Measurements from ENCODE around the gene BMP2. TPM values are rescaled to one million over a fixed set of nuclear protein-coding genes. Genes with fewer than 3 reads are reported as not detected.
A peak's percentile ranks its signal among the peaks of the same experiment; 100 is the strongest.

Gene BMP2
- total and polyA plus RNA-seq, 2 donors from 2014 or later: 3.3 to 8.7 TPM

- no peaks in the 10 kb centered on the region for H3K36me3 ChIP-seq (ENCODE audit: control insufficient read depth in 2 of 3, insufficient read depth in 3 of 3, low read length in 3 of 3)
- no peak overlapping the region for H3K4me3 ChIP-seq (ENCODE audit: low read length in 3 of 3)
- H3K27me3 ChIP-seq (ENCODE audit: control insufficient read depth, insufficient read depth, low read length): no peaks in the 10 kb centered on the region
- no peak overlapping the region for H3K9ac ChIP-seq (ENCODE audit: low read length in 3 of 3)
- TF ChIP-seq, protein P1, sequence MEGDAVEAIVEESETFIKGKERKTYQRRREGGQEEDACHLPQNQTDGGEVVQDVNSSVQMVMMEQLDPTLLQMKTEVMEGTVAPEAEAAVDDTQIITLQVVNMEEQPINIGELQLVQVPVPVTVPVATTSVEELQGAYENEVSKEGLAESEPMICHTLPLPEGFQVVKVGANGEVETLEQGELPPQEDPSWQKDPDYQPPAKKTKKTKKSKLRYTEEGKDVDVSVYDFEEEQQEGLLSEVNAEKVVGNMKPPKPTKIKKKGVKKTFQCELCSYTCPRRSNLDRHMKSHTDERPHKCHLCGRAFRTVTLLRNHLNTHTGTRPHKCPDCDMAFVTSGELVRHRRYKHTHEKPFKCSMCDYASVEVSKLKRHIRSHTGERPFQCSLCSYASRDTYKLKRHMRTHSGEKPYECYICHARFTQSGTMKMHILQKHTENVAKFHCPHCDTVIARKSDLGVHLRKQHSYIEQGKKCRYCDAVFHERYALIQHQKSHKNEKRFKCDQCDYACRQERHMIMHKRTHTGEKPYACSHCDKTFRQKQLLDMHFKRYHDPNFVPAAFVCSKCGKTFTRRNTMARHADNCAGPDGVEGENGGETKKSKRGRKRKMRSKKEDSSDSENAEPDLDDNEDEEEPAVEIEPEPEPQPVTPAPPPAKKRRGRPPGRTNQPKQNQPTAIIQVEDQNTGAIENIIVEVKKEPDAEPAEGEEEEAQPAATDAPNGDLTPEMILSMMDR (IDR thresholded peaks at IDR 0.05; ENCODE audit: borderline replicate concordance, extremely low read depth, insufficient read depth): no peak
- intact Hi-C loops (cut with DNase I): no loop called here
- H3K4me1 ChIP-seq (ENCODE audit: control insufficient read depth in 2 of 3, insufficient read depth in 2 of 3, low read depth in 1 of 3, low read length in 3 of 3): no peaks in the 10 kb centered on the region
- no peaks in the 10 kb centered on the region for H3K9me3 ChIP-seq (ENCODE audit: control insufficient read depth in 2 of 3, insufficient read depth in 1 of 3, low read length in 3 of 3)
- FAIRE-seq (no peak), DNase-seq (no peak)
- no peak overlapping the region for H3K27ac ChIP-seq (ENCODE audit: low read depth in 2 of 2, low read length in 2 of 2)
Measured at GRCh38 chr20:6726761-6727160, 40.7 kb upstream of the BMP2 start.

GRCh38 chr20:6730672-6731328 is 36.7 kb upstream of the BMP2 start:
- no peaks in the 10 kb centered on the region for H3K9me3 ChIP-seq (ENCODE audit: control insufficient read depth in 2 of 3, insufficient read depth in 1 of 3, low read length in 3 of 3)
- H3K27me3 ChIP-seq (ENCODE audit: control insufficient read depth, insufficient read depth, low read length): no peaks in the 10 kb centered on the region
- FAIRE-seq: no peak
- no peak for DNase-seq
- H3K27ac ChIP-seq (ENCODE audit: low read depth in 2 of 2, low read length in 2 of 2): no peak overlapping the region
- H3K36me3 ChIP-seq (ENCODE audit: control insufficient read depth in 2 of 3, insufficient read depth in 3 of 3, low read length in 3 of 3): no peaks in the 10 kb centered on the region
- no peak overlapping the region for H3K9ac ChIP-seq (ENCODE audit: low read length in 3 of 3)
- H3K4me3 ChIP-seq (ENCODE audit: low read length in 3 of 3): no peak overlapping the region
- TF ChIP-seq, protein P1 (IDR thresholded peaks at IDR 0.05; ENCODE audit: borderline replicate concordance, extremely low read depth, insufficient read depth): no peak
- intact Hi-C loops (cut with DNase I): no loop called here
- H3K4me1 ChIP-seq (ENCODE audit: control insufficient read depth in 2 of 3, insufficient read depth in 2 of 3, low read depth in 1 of 3, low read length in 3 of 3): peaks cover 1 to 5% (median 3%) of the 10 kb centered on the region in 3 donors

DNA sequence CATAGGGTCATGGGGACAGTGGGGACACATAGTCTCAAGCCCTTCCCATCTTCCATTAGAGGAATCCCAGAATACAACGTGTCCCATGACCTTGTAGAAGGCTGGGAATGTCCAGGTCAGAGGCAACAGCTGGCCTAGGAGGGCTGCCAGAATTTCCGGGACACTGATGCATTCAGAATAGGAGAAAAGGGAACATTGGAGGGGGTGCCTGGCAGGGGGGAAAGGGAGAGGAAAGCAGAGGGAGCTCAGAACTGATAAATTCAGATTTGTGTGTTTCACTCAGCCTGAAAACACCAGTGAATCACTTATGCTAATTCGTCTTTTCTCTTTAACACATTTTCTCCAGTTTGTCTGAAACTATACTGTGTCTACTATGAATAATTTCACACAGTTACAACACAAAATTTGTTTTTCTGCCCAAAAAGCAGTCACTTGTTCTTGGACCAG is 35.5 kb upstream of the BMP2 start:
- Histone ChIP-seq H3K4me3 (ENCODE audit: low read length in 3 of 3) (no peak overlapping the region), H3K27ac (ENCODE audit: low read depth in 2 of 2, low read length in 2 of 2) (no peak overlapping the region), H3K4me1 (ENCODE audit: control insufficient read depth in 2 of 3, insufficient read depth in 2 of 3, low read depth in 1 of 3, low read length in 3 of 3) (peaks cover 3 to 7% (median 5%) of the 10 kb centered on the region in 3 donors), H3K9ac (ENCODE audit: low read length in 3 of 3) (no peak overlapping the region), H3K36me3 (ENCODE audit: control insufficient read depth in 2 of 3, insufficient read depth in 3 of 3, low read length in 3 of 3) (no peaks in the 10 kb centered on the region), H3K27me3 (ENCODE audit: control insufficient read depth, insufficient read depth, low read length) (no peaks in the 10 kb centered on the region), H3K9me3 (ENCODE audit: control insufficient read depth in 2 of 3, insufficient read depth in 1 of 3, low read length in 3 of 3) (no peaks in the 10 kb centered on the region)
- intact Hi-C loops (cut with DNase I): no loop called here
- DNase-seq (peak in 2 of 5 donors; percentile 50 to 93), FAIRE-seq (no peak)
- TF ChIP-seq, protein P1 (IDR thresholded peaks at IDR 0.05; ENCODE audit: borderline replicate concordance, extremely low read depth, insufficient read depth): no peak

All from kidney (tissue), 14 donors.